GM19328 (cell line): ENCODE results near the gene CAGE1.
"Not testable (repeated sequence)": the region's sequence is repeated elsewhere in the genome, so short reads cannot be mapped to it uniquely, and the experiment has no call there.

Experiments used
- ATAC-seq: cut with Tn5 transposase; IDR thresholded peaks from one replicate; pipeline ENCODE4 v1.9.1; 2021; ENCODE audit warnings: mild to moderate bottlenecking, moderate library complexity; ENCODE audit not compliant: unreplicated experiment

The CAGE1 gene

GRCh38 chr6:7341271-7341670 lies 48.3 kb downstream of the CAGE1 start:
- ATAC-seq = no peak

GRCh38 chr6:7339007-7339732 lies 50.4 kb downstream of the CAGE1 start:
- ATAC-seq = not testable (repeated sequence)

DNA sequence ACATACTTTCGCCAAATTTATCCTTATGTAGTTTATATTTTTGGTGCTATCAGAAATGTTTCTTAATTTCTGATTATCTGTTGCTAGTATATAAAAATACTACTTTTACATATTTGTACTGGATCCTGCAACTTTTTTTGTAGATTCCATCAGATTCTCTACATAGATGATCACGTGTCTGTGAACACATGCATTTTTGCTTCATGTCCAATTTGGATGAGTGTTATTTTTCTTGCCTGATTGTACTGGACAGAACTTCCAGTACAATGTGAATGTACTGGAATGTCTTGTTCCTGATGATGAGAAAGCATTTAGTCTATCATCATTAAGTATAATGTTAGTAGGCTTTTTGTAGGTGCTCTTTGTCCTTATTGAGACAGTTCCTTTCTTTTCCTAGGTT lies 51.5 kb downstream of the CAGE1 start:
- ATAC-seq = no peak

DNA sequence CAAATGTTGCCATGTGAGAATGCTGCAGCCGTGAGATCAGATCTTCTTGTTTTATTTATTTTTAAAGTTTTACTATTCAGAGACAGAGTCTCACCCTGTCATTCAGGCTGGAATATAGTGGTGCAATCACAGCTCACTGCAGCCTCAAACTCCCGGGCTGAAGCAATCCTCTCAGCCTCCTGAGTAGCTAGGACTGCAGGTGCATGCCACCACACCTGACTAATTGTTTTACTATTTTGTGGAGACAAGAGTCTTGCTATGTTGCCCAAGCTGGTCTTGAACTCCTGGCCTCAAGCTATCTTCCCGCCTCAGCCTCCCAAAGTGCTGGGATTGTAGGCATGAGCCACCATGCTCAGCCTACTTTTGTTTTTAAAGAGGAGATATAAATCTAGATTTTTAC lies 54.0 kb downstream of the CAGE1 start:
- no peak for ATAC-seq

GRCh38 chr6:7334685-7335084 lies 54.9 kb downstream of the CAGE1 start:
- no peak for ATAC-seq

DNA sequence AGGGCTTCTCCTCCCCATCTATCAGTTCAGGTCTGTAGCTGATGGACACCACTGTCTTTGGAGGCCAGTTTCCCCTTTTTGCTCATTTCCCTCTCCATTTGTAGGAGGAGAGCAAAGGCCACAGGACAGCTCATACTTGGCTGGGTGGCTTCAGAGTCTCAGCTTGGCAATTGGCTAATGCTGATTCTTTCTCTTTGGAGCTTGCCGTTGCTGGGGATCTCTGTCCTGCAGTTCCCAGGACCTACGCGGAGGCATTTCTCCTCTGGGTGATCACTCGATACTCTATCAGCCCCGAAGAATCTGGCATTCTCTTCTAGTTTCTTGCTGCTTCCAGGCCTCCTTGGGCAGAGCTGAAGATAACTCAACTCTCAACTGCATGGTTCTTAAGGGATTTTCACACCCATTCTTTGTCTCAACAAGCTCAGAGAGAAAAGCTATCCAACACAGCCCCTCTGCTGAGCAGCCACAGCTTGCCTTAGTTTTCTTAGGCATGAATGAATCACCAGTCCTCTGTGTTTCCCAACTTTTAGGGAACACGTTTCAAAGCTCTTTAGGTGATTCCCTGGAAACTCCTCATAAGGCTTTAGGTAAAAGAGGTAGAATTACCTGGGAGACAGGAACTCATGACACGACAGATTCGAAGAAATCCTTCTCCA lies 57.3 kb downstream of the CAGE1 start:
- no peak for ATAC-seq

GRCh38 chr6:7331452-7331851 lies 58.1 kb downstream of the CAGE1 start:
- ATAC-seq = no peak

GRCh38 chr6:7328243-7328642 lies 61.3 kb downstream of the CAGE1 start:
- no peak for ATAC-seq

DNA sequence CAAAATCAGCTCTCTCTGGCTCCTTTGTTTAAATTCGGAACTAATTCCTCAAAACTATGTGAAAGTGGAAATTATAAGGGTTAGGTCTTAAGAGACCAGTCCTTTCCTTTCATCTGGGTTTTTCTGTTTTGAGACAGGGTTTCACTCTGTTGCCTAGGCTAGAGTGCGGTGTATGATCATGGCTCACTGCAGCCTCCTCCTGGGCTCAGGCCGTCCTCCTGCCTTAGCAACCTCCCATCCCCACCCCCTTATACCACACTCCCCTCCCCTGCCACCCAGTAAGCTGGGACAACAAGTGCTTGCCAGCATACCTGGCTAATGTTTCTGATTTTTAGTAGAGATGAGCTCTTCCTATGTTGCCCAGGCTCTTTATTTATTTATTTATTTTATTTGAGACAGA lies 63.8 kb downstream of the CAGE1 start:
- ATAC-seq = no peak

DNA sequence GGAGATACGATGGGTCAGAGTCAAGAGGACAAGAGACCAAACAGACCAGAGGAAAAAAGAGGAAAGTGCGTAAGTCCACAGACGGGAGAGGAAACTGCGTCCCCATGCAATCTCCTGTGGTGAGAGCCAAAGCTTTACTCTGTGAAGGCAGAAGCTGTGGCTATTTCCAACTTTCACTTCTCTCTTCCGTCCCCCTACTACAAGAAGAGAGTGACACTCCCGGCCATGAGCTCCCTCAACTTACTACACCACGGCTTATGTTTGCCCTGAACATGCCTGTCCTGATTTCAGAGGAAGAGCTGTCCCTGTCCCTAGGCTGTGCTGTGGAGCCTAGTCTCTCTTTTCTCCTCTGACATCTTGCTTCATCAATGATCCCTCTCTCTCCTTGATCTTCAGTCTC lies 65.0 kb downstream of the CAGE1 start:
- ATAC-seq = no peak

DNA sequence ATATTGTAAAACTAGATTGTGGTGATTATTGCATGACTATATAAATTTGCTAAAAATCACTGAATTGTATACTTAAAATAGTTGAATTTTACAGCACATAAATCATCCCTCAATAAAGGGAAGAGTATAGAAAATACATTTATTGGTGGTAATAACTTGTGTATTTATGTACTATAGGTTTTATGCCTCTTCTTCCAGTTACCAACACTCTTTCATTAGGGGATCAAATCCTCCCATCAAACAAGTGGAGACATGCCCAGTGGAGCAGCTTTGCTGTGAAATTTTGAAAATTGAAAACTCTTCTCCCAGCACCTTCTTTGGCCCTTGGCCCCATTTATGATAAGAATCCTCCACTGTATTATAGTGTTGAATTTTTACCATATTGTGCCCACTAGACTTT lies 66.5 kb downstream of the CAGE1 start:
- no peak for ATAC-seq

DNA sequence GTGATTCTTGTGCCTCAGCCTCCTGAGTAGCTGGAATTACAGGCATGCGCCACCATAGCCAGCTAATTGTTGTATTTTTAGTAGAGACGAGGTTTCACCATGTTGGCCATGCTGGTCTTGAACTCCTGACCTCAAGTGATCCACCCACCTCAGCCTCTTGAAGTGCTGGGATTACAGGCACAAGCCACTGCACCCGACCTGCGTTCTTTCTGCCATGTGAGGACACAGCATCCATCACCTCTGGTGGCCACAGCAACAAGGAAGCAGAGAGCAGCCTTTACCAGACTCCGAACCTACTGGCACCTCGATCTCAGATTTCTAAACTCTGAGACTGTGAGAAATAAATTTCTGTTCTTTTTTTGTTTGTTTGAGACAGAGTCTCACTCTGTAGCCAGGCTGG lies 67.7 kb downstream of the CAGE1 start:
- ATAC-seq = not testable (repeated sequence)

DNA sequence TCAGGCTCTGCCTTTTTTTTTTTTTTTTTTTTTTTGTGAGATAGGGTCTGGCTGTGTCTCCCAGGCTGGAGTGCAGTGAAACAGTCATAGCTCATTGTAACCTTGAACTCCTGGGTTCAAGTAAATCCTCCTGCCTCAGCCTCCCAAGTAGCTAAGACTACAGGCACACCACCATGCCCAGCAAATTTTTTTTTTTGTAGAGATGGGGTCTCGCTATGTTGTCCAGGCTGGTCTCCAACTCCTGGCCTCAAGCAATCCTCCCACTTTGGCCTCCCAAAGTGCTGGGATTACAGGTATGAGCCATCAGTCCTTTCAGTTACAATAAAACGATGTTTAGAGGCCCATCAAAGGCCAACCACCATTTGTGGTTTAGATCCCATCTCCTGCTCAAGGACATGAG lies 70.1 kb downstream of the CAGE1 start:
- ATAC-seq = not testable (repeated sequence)

DNA sequence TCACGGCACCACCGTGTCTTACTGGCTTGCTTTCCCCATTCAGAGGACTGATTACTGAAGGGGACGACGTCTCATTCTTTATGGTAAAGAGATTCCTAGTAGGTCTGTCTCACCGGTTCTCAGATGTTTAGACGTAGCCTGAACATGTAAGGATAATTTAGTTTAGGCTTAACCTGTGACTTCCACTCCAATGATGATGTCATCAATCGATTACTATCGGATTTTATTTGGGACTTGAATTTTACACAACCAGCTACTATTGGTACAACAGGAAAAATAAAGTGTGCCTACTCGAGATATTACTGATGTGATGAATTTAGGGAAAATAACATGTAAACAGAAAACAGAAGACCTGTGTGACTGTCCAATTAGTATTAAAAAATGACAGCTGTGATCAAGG lies 72.0 kb downstream of the CAGE1 start:
- no peak for ATAC-seq

- no peak for ATAC-seq
These were observed 72.6 kb downstream of the CAGE1 start for GRCh38 chr6:7316658-7317533.

DNA sequence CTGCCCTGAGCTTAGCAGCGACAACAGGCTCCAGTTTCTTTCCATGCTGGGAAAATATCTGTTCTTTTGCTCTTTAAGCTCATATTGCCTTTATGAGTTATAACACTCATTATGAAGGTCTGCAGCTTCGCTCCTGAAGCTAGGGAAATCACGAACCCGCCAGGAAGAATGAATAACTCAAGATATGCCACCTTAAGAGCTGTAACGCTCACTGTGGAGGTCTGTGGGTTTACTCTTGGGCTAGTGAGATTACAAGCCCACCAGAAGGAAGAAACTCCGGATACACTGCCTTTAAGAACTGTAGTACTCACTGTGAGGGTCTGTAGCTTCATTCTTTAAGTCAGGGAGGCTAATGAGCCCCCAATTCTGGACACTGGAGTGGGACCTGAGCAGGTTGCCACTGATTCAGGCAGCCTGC lies 73.6 kb downstream of the CAGE1 start:
- ATAC-seq = no peak

DNA sequence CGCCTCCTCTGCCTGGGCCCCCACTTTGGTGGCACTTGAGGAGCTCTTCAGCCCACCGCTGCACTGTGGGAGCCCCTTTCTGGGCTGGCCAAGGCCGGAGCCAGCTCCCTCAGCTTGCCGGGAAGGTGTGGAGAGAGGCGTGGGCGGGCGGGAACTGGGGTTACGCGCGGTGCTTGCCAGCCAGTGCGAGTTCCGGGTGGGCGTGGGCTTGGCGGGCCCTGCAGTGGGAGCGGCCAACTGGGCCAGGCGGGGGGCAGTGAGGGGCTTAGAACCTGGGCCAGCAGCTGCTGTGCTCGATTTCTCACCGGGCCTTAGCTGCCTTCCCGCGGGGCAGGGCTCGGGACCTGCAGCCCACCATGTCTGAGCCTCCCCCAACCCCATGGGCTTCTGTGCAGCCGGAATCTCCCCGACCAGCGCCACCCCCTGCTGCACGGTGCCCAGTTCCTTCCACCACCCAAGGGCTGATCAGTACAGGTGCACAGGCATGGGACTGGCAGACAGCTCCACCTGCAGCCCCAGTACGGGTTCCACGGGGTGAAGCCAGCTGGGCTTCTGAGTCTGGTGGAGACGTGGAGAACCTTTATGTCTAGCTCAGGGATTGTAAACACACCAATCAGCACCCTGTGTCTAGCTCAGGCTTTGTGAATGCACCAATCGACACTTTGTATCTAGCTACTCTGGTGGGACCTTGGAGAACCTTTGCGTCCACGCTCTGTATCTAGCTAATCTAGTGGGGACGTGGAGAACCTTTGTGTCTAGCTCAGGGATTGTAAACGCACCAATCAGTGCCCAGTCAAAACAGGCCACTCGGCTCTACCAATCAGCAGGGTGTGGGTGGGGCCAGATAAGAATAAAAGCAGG lies 74.2 kb downstream of the CAGE1 start:
- not testable (repeated sequence) for ATAC-seq

GRCh38 chr6:7314414-7314813 lies 75.1 kb downstream of the CAGE1 start:
- ATAC-seq = no peak

DNA sequence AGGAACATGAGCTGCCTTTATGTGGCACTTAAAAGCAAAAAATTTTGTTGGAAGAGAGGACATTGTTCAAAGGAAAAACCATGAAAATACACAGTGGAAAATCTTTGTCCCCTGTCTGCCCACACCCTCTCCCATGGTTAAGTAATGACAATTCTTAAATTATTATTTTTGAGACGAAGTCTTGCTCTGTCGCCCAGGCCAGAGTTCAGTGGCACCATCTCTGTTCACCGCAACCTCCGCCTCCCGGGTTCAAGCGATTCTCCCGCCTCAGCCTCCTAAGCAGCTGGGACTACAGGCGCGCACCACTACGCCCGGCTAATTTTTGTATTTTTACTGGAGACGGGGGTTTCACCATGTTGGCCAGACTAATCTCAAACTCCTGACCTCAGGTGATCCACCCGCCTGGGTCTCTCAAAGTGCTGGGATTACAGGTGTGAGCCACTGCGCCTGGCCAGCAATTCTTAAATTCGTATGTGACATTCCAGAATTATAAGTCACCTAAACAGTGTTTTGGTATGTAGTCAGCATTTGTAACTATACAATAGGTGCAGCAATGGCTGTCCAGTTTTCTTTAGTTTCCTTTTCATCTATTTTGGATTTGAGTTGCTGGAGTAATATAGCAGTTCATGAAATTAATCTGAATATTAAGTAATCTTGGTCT lies 75.9 kb downstream of the CAGE1 start:
- no peak for ATAC-seq
